Activated CD4-positive, alpha-beta T cell treated with anti-CD3 and anti-CD28 coated beads, Interleukin-2, amount 50 U/mL, for 24 hours (primary cell): ENCODE results near the gene KREMEN2.
A peak's percentile ranks its signal among the peaks of the same experiment; 100 is the strongest.

ENCODE experiments used
- DNase-seq, 2 donors: peaks; one replicate each; pipeline ENCODE4 v3.0.0-alpha.2; 2020; ENCODE audit warnings: low read depth in 1 of 2, low spot score in 1 of 2

Gene KREMEN2

GRCh38 chr16:2977440-2977839, 13.4 kb downstream of the KREMEN2 start:
- no peak for DNase-seq

GRCh38 chr16:2979669-2980226, 15.7 kb downstream of the KREMEN2 start:
- DNase-seq = no peak

DNA sequence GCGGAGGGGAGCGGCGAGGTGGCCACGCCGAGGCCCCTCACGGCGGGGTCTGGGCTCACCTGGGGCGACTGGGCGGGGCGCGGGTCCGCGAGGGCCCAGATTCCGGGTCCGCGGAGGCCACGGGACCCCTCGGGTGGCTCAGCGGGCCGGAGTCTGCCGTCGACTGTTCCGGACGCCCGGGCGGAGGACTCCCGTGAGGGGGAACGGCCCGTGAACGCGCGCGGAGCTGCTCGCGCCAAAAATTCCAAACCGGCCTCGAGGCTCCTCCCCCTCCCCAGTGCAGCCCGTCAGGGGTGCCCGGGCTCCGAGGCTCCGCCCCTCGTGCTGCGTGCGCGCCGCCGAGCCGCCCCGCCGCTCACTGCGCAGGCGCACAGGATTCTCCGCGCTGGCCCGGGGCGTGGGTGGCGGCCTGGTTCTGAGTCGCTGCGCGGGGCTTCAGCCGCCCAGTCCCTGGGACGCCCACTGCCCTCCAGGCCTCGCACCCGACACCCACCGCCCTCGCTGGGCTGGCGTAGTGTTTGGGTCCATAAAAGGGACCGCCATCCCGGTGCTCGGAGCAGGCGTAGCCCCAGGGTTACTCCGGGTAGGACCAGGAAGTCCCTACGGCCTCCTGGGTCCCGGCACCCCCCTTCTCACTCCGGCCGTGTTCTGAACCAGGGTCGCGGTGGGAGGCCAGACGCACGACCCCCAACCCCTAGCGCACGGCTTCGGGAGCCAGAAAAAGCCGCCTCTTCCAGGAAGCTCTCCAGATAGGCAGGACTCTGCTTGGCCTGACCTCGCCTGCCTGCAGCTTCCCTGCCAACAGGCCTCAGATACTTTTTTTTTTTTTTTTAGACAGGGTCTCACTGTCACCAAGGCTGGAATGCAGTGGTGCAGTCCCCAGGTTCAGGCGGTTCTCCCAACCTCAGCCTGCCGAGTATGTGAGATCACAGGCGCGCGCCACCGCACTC, 16.4 kb downstream of the KREMEN2 start, which contains the start of gene PKMYT1:
TSS of gene PKMYT1 (minus strand) at position 220 of the 950 bp plus-strand sequence. CDS start 789 bp downstream, outside the sequence.
- DNase-seq = peak; percentile 89 to 94

DNA sequence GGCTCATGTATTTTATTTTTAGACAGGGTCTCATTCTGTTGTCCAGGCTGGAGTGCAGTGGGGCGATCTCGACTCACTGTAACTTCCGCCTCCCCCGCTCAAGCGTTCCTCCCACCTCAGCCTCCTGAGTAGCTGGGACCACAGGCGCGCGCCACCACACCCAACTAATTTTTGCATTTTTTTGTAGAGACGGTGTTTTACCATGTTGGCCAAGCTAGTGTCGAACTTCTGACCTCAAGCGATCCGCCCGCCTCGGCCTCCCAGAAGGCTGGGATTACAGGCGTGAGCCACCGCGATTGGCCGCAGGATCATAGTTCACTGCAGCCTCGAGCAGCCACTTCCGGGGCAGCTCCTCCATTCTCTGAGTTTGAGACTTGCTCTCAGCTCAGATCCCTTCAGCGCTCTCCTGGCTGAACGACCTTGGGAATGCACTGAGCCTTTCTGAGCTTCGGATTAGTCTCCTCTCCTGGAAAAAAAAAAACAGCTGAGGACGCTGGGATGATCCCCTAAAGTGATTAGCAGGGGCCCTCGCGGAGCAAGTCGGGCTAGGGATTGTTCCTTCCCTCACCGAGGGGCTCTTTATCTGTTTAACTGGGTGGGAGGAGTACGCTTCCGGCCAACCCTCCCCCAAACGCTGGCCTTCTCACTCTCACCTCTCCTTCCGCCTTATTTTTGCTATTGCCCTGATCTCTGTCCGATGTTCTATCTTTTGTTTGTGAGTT, 17.3 kb downstream of the KREMEN2 start:
- DNase-seq = no peak

- no peak for DNase-seq
These were observed 17.8 kb downstream of the KREMEN2 start for GRCh38 chr16:2981899-2982250.

- no peak for DNase-seq
These were observed 18.3 kb downstream of the KREMEN2 start for GRCh38 chr16:2982402-2982801.

DNA sequence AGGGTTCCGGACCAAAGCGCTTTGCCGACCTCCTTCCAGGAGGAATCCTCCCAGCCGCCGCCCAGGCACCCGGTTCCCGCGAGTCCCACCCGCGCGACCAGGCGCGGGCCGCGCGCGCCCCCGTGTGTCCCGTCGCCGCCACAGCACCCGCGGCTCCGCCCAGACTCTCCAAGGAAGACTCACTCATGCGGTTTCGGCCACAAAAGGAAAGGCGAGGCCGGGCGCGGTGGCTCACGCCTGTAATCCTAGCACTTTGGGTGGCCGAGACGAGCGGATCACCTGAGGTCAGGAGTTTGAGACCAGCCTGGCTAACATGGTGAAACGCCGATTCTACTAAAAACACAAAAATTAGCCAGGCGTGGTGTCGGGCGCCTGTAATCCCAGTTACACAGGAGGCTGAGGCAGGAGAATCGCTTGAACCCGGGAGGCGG, 19.6 kb downstream of the KREMEN2 start:
- peak; percentile 54 to 59 for DNase-seq

GRCh38 chr16:2985462-2985861, 21.4 kb downstream of the KREMEN2 start:
- DNase-seq = no peak

DNA sequence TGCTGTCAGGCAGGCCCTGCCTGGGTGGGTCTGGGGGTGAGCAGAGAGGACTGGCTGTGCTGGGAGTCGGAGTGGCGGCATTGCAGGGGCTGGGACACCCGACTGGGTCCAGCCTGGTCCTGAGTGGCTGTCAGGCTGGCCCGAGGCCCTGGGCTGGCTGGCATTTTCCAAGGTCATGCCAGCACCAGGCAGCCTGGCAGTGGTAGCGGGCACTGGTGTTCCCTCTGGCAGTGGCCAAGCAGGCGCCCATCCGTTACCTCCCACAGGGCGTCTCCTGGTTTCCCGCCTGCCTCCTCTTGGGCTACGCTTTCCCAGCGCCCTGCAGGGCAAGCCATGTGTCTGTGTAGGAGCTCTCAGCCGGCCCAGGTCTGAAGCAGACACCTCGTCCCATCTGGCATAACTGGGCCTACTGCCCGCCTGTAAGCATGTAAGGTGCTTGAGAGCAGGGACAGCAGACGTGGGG, 21.8 kb downstream of the KREMEN2 start:
- DNase-seq = no peak

DNA sequence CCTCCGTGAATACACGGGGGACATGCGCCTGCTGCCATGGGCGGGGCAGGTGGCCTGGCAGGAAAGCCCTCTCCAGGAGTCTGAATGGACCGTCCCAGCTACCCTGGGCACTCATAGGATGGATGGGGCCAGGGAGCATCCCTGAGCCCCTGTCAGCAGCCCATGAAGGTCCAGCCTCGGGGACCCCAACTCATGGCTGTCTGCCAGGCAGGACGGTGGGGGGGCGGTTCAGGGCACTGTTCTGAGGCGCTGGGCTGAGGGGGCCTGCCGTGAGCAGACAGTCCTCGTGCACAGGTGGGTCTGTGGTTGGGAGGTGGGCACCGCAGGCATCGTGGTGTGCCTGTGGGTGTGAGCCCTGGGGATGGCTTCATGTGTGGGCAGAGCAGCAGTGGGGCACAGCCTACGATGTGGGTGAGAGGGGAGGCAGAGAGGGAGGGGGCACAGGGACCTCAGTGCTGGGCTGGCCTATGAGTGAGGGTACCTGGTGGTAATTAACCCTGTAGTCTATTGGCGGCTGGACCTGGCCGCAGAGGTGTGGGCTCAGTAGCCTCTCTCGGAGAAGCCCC, 22.6 kb downstream of the KREMEN2 start:
- no peak for DNase-seq

GRCh38 chr16:2987286-2987685, 23.2 kb downstream of the KREMEN2 start:
- DNase-seq = no peak

- DNase-seq = no peak
These were observed 23.8 kb downstream of the KREMEN2 start for GRCh38 chr16:2987833-2988232.

DNA sequence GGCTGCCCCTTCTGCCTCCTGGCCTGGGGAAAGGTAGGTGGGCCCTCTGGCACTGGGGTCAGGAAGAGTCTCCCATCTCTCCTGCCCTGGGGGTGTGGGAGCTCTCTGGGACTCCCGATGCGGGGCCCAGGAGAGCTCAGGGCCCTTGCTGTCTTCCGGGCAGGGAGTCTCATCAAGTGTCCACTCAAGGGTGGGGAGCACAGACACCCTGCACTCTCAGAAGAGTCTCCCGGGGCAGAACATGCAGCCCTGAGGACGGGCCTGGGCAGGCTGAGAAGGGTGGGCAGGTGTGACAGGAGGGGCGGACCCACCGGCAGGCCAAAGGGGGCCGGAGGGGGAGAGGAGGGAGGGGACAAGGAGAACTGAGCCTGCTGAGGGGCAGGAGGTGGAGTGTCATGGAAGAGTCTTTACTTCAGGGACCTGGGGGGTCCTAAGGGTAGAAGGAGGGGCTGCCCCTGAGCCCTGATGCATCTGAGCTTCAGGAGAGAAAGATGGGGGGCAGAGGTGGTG, 24.6 kb downstream of the KREMEN2 start:
- no peak for DNase-seq

DNA sequence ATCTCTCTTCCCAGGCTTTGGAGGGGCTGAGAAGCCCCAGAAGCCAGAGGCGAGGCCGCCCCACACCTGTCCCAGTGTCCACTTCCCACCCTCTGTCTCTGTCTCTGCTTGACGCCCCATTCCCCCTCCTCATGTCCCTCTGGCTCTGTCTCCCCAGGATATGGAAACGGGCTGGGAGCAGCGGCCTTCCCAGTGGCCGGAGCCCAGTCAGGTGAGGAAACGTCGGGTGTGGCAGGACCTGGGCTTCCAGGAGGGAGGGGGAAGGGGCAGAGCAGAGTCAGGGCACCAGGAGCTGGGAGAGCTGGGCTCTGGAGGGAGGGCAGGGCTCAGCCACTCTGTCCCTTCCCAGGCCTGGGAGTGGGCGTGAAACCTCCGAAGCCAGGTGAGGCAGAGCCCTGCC, 26.8 kb downstream of the KREMEN2 start:
- no peak for DNase-seq

- DNase-seq = no peak
These were observed 27.6 kb downstream of the KREMEN2 start for GRCh38 chr16:2991566-2992261.

DNA sequence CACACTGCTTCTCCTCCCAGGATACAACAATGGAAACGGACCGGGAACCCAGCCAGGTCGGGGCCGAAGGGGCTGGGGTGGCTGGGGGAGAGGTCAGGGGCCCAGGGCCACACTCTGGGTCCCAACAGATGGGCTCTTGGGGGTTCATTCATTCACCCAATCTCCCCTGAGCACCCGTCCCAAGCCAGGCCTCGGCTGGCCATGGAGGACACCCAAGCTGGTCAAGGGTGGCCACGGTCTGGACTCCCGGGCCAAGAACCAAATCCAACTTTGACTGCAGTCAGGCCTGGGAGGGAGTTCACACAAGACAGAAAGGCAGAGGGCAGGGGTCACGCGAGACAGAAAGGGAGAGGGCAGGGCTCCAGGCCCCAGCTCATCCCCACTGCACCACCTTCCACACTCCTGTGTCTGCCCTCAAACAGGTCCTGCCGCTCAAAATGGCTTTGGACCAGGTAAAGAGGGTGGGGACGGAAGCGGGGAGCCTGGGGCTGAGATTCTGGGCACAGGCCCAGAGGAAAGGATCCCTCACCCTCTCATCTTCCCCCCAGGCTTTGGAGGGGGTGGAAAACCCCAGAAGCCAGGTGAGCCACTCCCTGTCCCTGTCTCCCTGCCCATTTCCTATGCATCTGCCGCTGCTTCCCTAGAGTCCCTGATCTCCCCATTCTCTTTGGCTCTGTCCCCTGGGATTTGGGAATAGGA, 28.5 kb downstream of the KREMEN2 start:
- no peak for DNase-seq

GRCh38 chr16:2996298-2996697, 32.2 kb downstream of the KREMEN2 start:
- DNase-seq = no peak

GRCh38 chr16:2999929-3000328, 35.9 kb downstream of the KREMEN2 start:
- DNase-seq = no peak

DNA sequence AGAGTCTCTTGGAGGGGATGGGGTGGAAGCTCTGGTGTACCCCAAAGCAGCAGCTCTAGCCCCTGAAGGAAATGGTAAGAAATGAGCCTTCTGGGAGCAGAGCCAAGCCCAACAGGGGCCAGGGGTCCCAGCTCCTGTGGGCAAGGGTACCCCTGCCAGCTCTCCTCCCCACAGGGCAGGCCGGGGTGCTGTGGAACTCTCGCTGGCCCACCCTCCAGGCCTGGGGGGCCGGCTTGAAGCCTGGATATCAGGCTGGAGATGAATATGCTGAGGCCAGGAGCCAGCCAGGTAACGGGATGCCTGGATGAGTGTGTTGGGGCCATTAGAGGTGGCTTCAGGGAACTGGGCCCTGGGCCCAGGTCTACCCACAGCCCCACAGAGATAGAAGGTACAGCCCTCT, 36.5 kb downstream of the KREMEN2 start:
- DNase-seq = no peak

GRCh38 chr16:3001316-3001715, 37.2 kb downstream of the KREMEN2 start:
- DNase-seq = no peak
